Breast epithelium (tissue), 3 donors: ENCODE data around the gene OSBPL3.

ENCODE experiments used
- CTCF ChIP-seq, 3 donors: fragments of 450-650 bp; IDR thresholded peaks; one replicate each; pipeline ENCODE4 v1.5.1; 2016 to 2017; ENCODE audit warnings: antibody characterized with exemption in 3 of 3, mild to moderate bottlenecking in 3 of 3, moderate library complexity in 3 of 3
- POLR2A ChIP-seq: fragments of 450-650 bp; IDR thresholded peaks from one replicate; pipeline ENCODE4 v1.6.1; 2016; ENCODE audit warnings: antibody characterized with exemption, mild to moderate bottlenecking, moderate library complexity

DNA sequence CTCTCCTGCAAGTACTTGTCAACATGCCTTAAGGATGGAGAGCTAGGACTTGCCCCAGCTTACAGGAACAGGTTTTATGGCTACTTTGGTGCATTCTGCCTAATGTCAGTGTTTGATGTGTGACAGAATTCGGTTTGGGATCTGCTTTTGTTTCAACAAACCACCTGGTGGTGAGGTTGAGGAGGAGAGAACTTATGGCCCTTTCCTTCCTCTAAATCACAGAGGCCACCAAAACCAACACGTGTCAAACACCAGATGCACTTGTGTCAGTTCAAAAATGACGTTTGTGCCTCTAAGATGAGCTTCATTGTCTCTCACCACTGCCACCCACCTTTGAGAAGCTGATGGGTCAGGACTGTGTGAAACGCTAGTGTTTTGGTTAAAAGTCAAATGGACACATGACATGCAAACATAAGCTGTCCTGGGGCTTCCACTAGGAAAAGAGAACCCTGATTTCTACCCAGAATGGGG, 83.9 kb downstream of the OSBPL3 start:
- TF ChIP-seq CTCF (IDR thresholded peaks at IDR 0.05) (no peak), POLR2A (no peak)
